H1 (cell line): Measurements from ENCODE around the gene MCTS1. TPM values are rescaled to one million over a fixed set of nuclear protein-coding genes. Genes with fewer than 3 reads are reported as not detected.

Experiments used
- CTCF ChIA-PET: fragments of 300-600 bp; sonication (Branson Sonifier 250); formaldehyde crosslinking; loops from one replicate; lab custom pipeline; 2021; ENCODE audit not compliant: partially characterized antibody; lab: Charles Lee
- POLR2A ChIA-PET: fragments of 300-600 bp; sonication (Branson Sonifier 250); formaldehyde crosslinking; loops from one replicate; lab custom pipeline; 2021; ENCODE audit warnings: inconsistent platforms; ENCODE audit not compliant: partially characterized antibody; lab: Charles Lee
- DNase-seq, 2 experiments: peaks; one replicate each; pipeline versions ENCODE4 v3.0.0 to v3.0.0-alpha.2; 2010 to 2022; ENCODE audit warnings: low spot score in 2 of 2, low read depth in 1 of 2, mixed read lengths in 1 of 2
- FAIRE-seq: peaks from 2 replicates; lab custom pipeline; 2011; peaks lifted over from hg19 to GRCh38; lab: Jason Lieb, UNC
- H2AFZ ChIP-seq: 2 replicates; pipeline ENCODE4 v1.8.1; 2012; ENCODE audit warnings: low read length, inconsistent platforms
- H2AK5ac ChIP-seq: 2 replicates; pipeline ENCODE4 v1.6.1; 2013; ENCODE audit warnings: low read depth, low read length
- H2BK120ac ChIP-seq: replicated peaks from 2 replicates; pipeline ENCODE3; 2013; ENCODE audit warnings: low read depth, low read length, inconsistent platforms
- H2BK12ac ChIP-seq: 2 replicates; pipeline ENCODE4 v1.6.1; 2013; ENCODE audit warnings: low read depth, low read length
- H2BK15ac ChIP-seq: 2 replicates; pipeline ENCODE4 v1.6.1; 2013; ENCODE audit warnings: low read length
- H2BK20ac ChIP-seq: 2 replicates; pipeline ENCODE4 v1.6.1; 2013; ENCODE audit warnings: low read length
- H2BK5ac ChIP-seq: 2 replicates; pipeline ENCODE4 v1.6.1; 2013; ENCODE audit warnings: low read depth, low read length
- H3K14ac ChIP-seq: 2 replicates; pipeline ENCODE4 v1.6.1; 2013; ENCODE audit warnings: inconsistent platforms; ENCODE audit not compliant: insufficient read length
- H3K18ac ChIP-seq: 2 replicates; pipeline ENCODE4 v1.6.1; 2013; ENCODE audit warnings: low read length; ENCODE audit errors: extremely low read depth
- H3K23ac ChIP-seq: 2 replicates; pipeline ENCODE4 v1.6.1; 2013; ENCODE audit warnings: inconsistent platforms; ENCODE audit not compliant: insufficient read length
- H3K23me2 ChIP-seq: 2 replicates; pipeline ENCODE4 v1.6.1; 2013; ENCODE audit warnings: low read depth, low read length
- H3K27ac ChIP-seq: 2 replicates; pipeline ENCODE4 v1.6.1; 2011; ENCODE audit warnings: low read depth, low read length, inconsistent platforms
- H3K27me3 ChIP-seq, 4 experiments: replicated peaks in 1 of 4; 1 replicate in 1 of 4; 2 replicates in 3 of 4; pipeline versions ENCODE4 v1.6.1 to v1.8.1; 2011 to 2013; ENCODE audit warnings: low read length in 3 of 4, mild to moderate bottlenecking in 3 of 4, inconsistent platforms in 2 of 4, mixed read lengths in 2 of 4, moderate library complexity in 1 of 4; ENCODE audit not compliant: control insufficient read depth in 3 of 4, insufficient read depth in 3 of 4; ENCODE audit errors: extremely low read depth in 1 of 4
- H3K36me3 ChIP-seq, 4 experiments: 2 replicates each; pipeline versions ENCODE4 v1.6.1 to v1.8.1; 2011 to 2013; ENCODE audit warnings: mild to moderate bottlenecking in 4 of 4, low read length in 3 of 4, moderate library complexity in 2 of 4, control low read depth in 1 of 4, inconsistent platforms in 1 of 4; ENCODE audit not compliant: insufficient read depth in 4 of 4, control insufficient read depth in 2 of 4
- H3K4ac ChIP-seq: replicated peaks from 2 replicates; pipeline ENCODE3; 2013; ENCODE audit warnings: low read length, low read depth, mixed read lengths, inconsistent platforms; ENCODE audit not compliant: insufficient read length
- H3K4me1 ChIP-seq, 4 experiments: replicated peaks in 1 of 4; 1 replicate in 1 of 4; 2 replicates in 3 of 4; pipeline versions ENCODE4 v1.6.1 to v1.8.1; 2011 to 2013; ENCODE audit warnings: low read length in 3 of 4, inconsistent platforms in 2 of 4, mixed read lengths in 1 of 4; ENCODE audit not compliant: insufficient read depth in 4 of 4, control insufficient read depth in 3 of 4
- H3K4me2 ChIP-seq, 2 experiments: 2 replicates each; pipeline versions ENCODE4 v1.6.1 to v1.8.1; 2011 to 2013; ENCODE audit warnings: low read depth in 2 of 2, low read length in 2 of 2, control low read depth in 1 of 2, inconsistent platforms in 1 of 2, mild to moderate bottlenecking in 1 of 2; ENCODE audit not compliant: insufficient read depth in 1 of 2
- H3K4me3 ChIP-seq, 4 experiments: fragments of 200-600, 300-600 bp in 1 of 4; sonication (generic), shearing (Covaris generic), sonication (Bioruptor Twin) in 1 of 4; 2 replicates each; pipeline versions ENCODE4 v1.5.1 to v1.8.1; 2011 to 2016; ENCODE audit warnings: low read length in 4 of 4, low read depth in 3 of 4, control low read depth in 2 of 4, inconsistent platforms in 2 of 4, mild to moderate bottlenecking in 2 of 4, mixed read lengths in 1 of 4, moderate library complexity in 1 of 4; ENCODE audit not compliant: insufficient read depth in 2 of 4; ENCODE audit errors: extremely low read depth in 1 of 4
- H3K56ac ChIP-seq: replicated peaks from 2 replicates; pipeline ENCODE3; 2013; ENCODE audit warnings: low read depth, mild to moderate bottlenecking, mixed read lengths, low read length, inconsistent platforms; ENCODE audit not compliant: insufficient read length
- H3K79me1 ChIP-seq: 2 replicates; pipeline ENCODE4 v1.6.1; 2013; ENCODE audit warnings: low read depth, low read length, control low read depth
- H3K79me2 ChIP-seq, 2 experiments: 2 replicates each; pipeline versions ENCODE4 v1.6.1 to v1.8.1; 2012 to 2013; ENCODE audit warnings: low read length in 2 of 2, mild to moderate bottlenecking in 2 of 2, inconsistent platforms in 1 of 2; ENCODE audit not compliant: insufficient read depth in 2 of 2, control insufficient read depth in 1 of 2
- H3K9ac ChIP-seq, 4 experiments: replicated peaks in 1 of 4; 1 replicate in 1 of 4; 2 replicates in 3 of 4; pipeline versions ENCODE4 v1.6.1 to v1.8.1; 2011 to 2013; ENCODE audit warnings: low read depth in 3 of 4, low read length in 3 of 4, control low read depth in 2 of 4, mild to moderate bottlenecking in 2 of 4, moderate library complexity in 2 of 4, inconsistent platforms in 1 of 4; ENCODE audit errors: extremely low read depth in 1 of 4
- H3K9me3 ChIP-seq, 2 experiments: 2 replicates each; pipeline versions ENCODE4 v1.6.1 to v1.8.1; 2012 to 2013; ENCODE audit warnings: mild to moderate bottlenecking in 2 of 2, moderate library complexity in 2 of 2, control low read depth in 1 of 2, inconsistent platforms in 1 of 2, low read depth in 1 of 2, low read length in 1 of 2, mixed read lengths in 1 of 2; ENCODE audit not compliant: insufficient read depth in 2 of 2
- H4K20me1 ChIP-seq, 2 experiments: replicated peaks in 1 of 2; 2 replicates each; pipeline versions ENCODE3 to v1.8.1; 2011 to 2013; ENCODE audit warnings: inconsistent platforms in 2 of 2, low read length in 2 of 2, mild to moderate bottlenecking in 1 of 2; ENCODE audit not compliant: insufficient read depth in 2 of 2, control insufficient read depth in 1 of 2
- H4K5ac ChIP-seq: 2 replicates; pipeline ENCODE4 v1.6.1; 2013; ENCODE audit warnings: low read length, low read depth, mixed read lengths, inconsistent platforms; ENCODE audit not compliant: insufficient read length
- H4K8ac ChIP-seq: 2 replicates; pipeline ENCODE4 v1.8.0; 2013; ENCODE audit warnings: mild to moderate bottlenecking, moderate library complexity, low read length, inconsistent platforms; ENCODE audit not compliant: insufficient read depth; ENCODE audit errors: extremely low read depth
- H4K91ac ChIP-seq: replicated peaks from 2 replicates; pipeline ENCODE3; 2013; ENCODE audit warnings: low read length, mixed read lengths, inconsistent platforms; ENCODE audit not compliant: insufficient read length
- ASH2L ChIP-seq: fragments of 200-600, 300-600 bp; sonication (generic); IDR thresholded peaks from one replicate; pipeline ENCODE4 v1.7.1; 2017; ENCODE audit warnings: low read length
- CHD1 ChIP-seq: IDR thresholded peaks from 2 replicates; pipeline ENCODE4 v1.6.1; 2012; ENCODE audit warnings: low read depth, low read length, improper control_type of control experiment
- MAFK ChIP-seq: IDR thresholded peaks from 2 replicates; pipeline ENCODE4 v1.6.1; 2012; ENCODE audit warnings: low read depth, mild to moderate bottlenecking, improper control_type of control experiment, low read length
- POLR2A ChIP-seq, 2 experiments: IDR thresholded peaks; 1 replicate in 1 of 2; 2 replicates in 1 of 2; pipeline ENCODE4 v1.6.1; 2011; ENCODE audit warnings: low read depth in 2 of 2, low read length in 2 of 2, mild to moderate bottlenecking in 2 of 2; ENCODE audit errors: control extremely low read depth in 1 of 2
- POU5F1 ChIP-seq: IDR thresholded peaks from 2 replicates; pipeline ENCODE4 v1.6.1; 2011; ENCODE audit warnings: low read depth, mild to moderate bottlenecking, low read length, moderate library complexity
- RFX5 ChIP-seq: IDR thresholded peaks from 2 replicates; pipeline ENCODE4 v1.6.1; 2011; ENCODE audit warnings: low read depth, low read length, improper control_type of control experiment, borderline replicate concordance
- SIN3A ChIP-seq, 2 experiments: IDR thresholded peaks in 1 of 2; conservative IDR thresholded peaks in 1 of 2; 2 replicates each; pipeline ENCODE4 v1.6.1; 2011 to 2012; ENCODE audit warnings: low read length in 2 of 2, improper control_type of control experiment in 1 of 2, low read depth in 1 of 2, mild to moderate bottlenecking in 1 of 2
- TAF1 ChIP-seq: IDR thresholded peaks from 2 replicates; pipeline ENCODE4 v1.6.1; 2011; ENCODE audit warnings: mild to moderate bottlenecking, low read depth, low read length
- TEAD4 ChIP-seq: IDR thresholded peaks from 2 replicates; pipeline ENCODE4 v1.6.1; 2012; ENCODE audit warnings: low read depth, low read length, inconsistent platforms, mixed read lengths
- ZNF274 ChIP-seq: IDR thresholded peaks from 2 replicates; pipeline ENCODE4 v1.7.0; 2012; ENCODE audit warnings: low read length, borderline replicate concordance; ENCODE audit errors: extremely low read depth
- WGBS, 2 experiments: shearing (Covaris generic) in 1 of 2; methylation state at CpG; one replicate each; pipeline versions ENCODE4 v1.1.6 to v1.1.7; 2013 to 2015; ENCODE audit warnings: low lambda C conversion rate in 2 of 2, mixed read lengths in 2 of 2, inconsistent platforms in 1 of 2, low coverage in 1 of 2, missing lambda C conversion rate in 1 of 2; ENCODE audit not compliant: insufficient replicate concordance in 2 of 2, insufficient coverage in 1 of 2, insufficient read length in 1 of 2; ENCODE audit errors: extremely low coverage in 1 of 2, missing lambda C conversion rate in 1 of 2; 5-methylcytosine and 5-hydroxymethylcytosine counted together
- polyA plus RNA-seq, 7 experiments: library from polyadenylated mRNA; depleted of rRNA in 3 of 7; stranded (reverse) in 5 of 7; unstranded in 2 of 7; fragments of >200 nt in 5 of 7; fragments of 200-250 nt in 2 of 7; gene quantifications; 1 replicate in 5 of 7; 2 replicates in 1 of 7; 4 replicates in 1 of 7; pipeline versions ENCODE4 v1.2.1 to v1.2.3, GENCODE V29; 2011 to 2013; ENCODE audit warnings: missing spikeins in 2 of 7, mixed read lengths in 2 of 7
- total RNA-seq: library from RNA; stranded (reverse); fragmentation: NEBNext Ultra II Directional; extraction: Animal tissue kit (Norgen Biotek cat#: 25700); gene quantifications from 2 replicates; pipeline ENCODE4 v1.2.1, GENCODE V29; 2021

The MCTS1 gene
- total and polyA plus RNA-seq, 2 of the 8 experiments (the other 6 are each of a cell fraction or from before 2014, with no cell fraction given): 19.2 to 31.6 TPM

- Histone ChIP-seq H3K27ac (peak overlapping the region; percentile 77), H2BK12ac (peak overlapping the region; percentile 50; the same call in 1 of the 2 replicates), H3K14ac (no peak overlapping the region), H2AK5ac (no peak overlapping the region), H2AFZ (no peak overlapping the region), H3K9ac (peak overlapping the region; percentile 38 to 83 (median 61)), H3K4ac (peak overlapping the region; percentile 69), H3K79me1 (no peaks in the 10 kb centered on the region), H3K56ac (peak overlapping the region; percentile 46), H2BK20ac (no peak overlapping the region), H3K18ac (peak overlapping the region; percentile 60; the same call in 1 of the 2 replicates), H3K79me2 (peaks cover 0 to 25% of the 10 kb centered on the region in 2 experiments; a peak in 2 of 4 replicates), H2BK120ac (no peak overlapping the region), H2BK5ac (peak overlapping the region; percentile 71; the same call in 1 of the 2 replicates), H4K5ac (peak overlapping the region; percentile 72), H4K20me1 (no peaks in the 10 kb centered on the region), H3K23ac (no peak overlapping the region), H3K4me1 (no peaks in the 10 kb centered on the region; a peak in 2 of 7 replicates), H2BK15ac (no peak overlapping the region), H3K4me3 (peak overlapping the region; percentile 71 to 95 (median 79)), H3K4me2 (peak overlapping the region; percentile 85 to 96), H3K27me3 (no peaks in the 10 kb centered on the region), H4K91ac (no peak overlapping the region), H3K9me3 (no peaks in the 10 kb centered on the region), H3K36me3 (peaks cover 0 to 17% (median 1%) of the 10 kb centered on the region in 4 experiments; a peak in 2 of 8 replicates), H4K8ac (peak overlapping the region; percentile 51), H3K23me2 (peaks cover 6% of the 10 kb centered on the region; the same call in 1 of the 2 replicates)
- no peak for FAIRE-seq
- ChIA-PET POLR2A (interaction anchor here (0.8 to 2.3 kb wide), 4 partner anchors 14 to 65 kb away, joined by 3 to 10 read pairs (median 4); partner anchors contain the start of gene MCTS1), CTCF (no interaction called here)
- no peak for DNase-seq
- no peak for TF ChIP-seq POU5F1
- TF ChIP-seq POLR2A (IDR thresholded peaks at IDR 0.05; ENCODE audit: control extremely low read depth in 1 of 2, low read depth in 2 of 2, low read length in 2 of 2): no peak
- no peak for TF ChIP-seq RFX5
- TF ChIP-seq MAFK: no peak
- peak in 1 of 2 experiments; percentile 35; a peak in 1 of 4 replicates for TF ChIP-seq SIN3A (conservative IDR thresholded peaks at IDR 0.05 in 1 of 2, IDR thresholded peaks at IDR 0.05 in 1 of 2; ENCODE audit: low read depth in 1 of 2, low read length in 2 of 2)
- no peak for TF ChIP-seq ASH2L
- TF ChIP-seq CHD1: no peak
- peak; percentile 33; the same call in 1 of the 2 replicates for TF ChIP-seq TAF1
- TF ChIP-seq TEAD4: no peak
- TF ChIP-seq ZNF274: no peak
- WGBS, 2 experiments: 4% methylated on average over 7 of the region's 10 CpGs; no CpG with 5 or more reads in 1 of the 2 experiments
Measured at GRCh38 chrX:120560405-120560841, 43.5 kb upstream of the MCTS1 start.
